HepG2 (cell line): Measurements from ENCODE around the gene IER2. TPM values are rescaled to one million over a fixed set of nuclear protein-coding genes. Genes with fewer than 3 reads are reported as not detected.
A peak's percentile ranks its signal among the peaks of the same experiment; 100 is the strongest.

Experiments used
- ATAC-seq: fragments of 200-7000 bp; cut with Tn5 transposase; 3 replicates; pipeline ENCODE4 v1.9.1; 2020; ENCODE audit warnings: mild to moderate bottlenecking, moderate library complexity
- BruUV-seq: library from RNA; stranded (reverse); fragments of 400-500 nt; replicated peaks from 2 replicates; lab custom pipeline; 2021; lab: Mats Ljungman, UMichigan
- CTCF ChIA-PET: fragments of 300-600 bp; formaldehyde crosslinking; extraction: SDS; loops from one replicate; lab custom pipeline; 2021; ENCODE audit warnings: low total read pairs, inconsistent platforms, low intra/inter-chr PET ratio; lab: Yijun Ruan, JAX
- POLR2A ChIA-PET: fragments of 350-600 bp; sonication (Branson Sonifier 250); formaldehyde crosslinking; loops from one replicate; lab custom pipeline; 2020; ENCODE audit warnings: antibody characterized with exemption, inconsistent platforms; lab: Yijun Ruan, JAX
- DNase-seq: peaks from one replicate; pipeline ENCODE4 v3.0.0-alpha.2; 2015; ENCODE audit warnings: low spot score
- FAIRE-seq: peaks from 3 replicates; lab custom pipeline; 2011; peaks lifted over from hg19 to GRCh38; lab: Jason Lieb, UNC
- H2AFZ ChIP-seq: one replicate; pipeline ENCODE4 v1.6.1; 2011; ENCODE audit warnings: low read length, inconsistent platforms
- H3K27ac ChIP-seq: fragments of 300-600 bp; 3 replicates; pipeline ENCODE4 v1.8.0; 2011; ENCODE audit warnings: mixed run types, mild to moderate bottlenecking, mixed read lengths, low read length, inconsistent platforms; ENCODE audit not compliant: insufficient read depth; ENCODE audit errors: extremely low read length
- H3K27me3 ChIP-seq, 2 experiments: fragments of 200-600 bp in 1 of 2; 2 replicates in 1 of 2; 3 replicates in 1 of 2; pipeline versions ENCODE4 v1.6.0 to v1.8.0; 2011; ENCODE audit warnings: low read length in 2 of 2, mild to moderate bottlenecking in 2 of 2, moderate library complexity in 2 of 2, inconsistent platforms in 1 of 2; ENCODE audit not compliant: insufficient read depth in 2 of 2, control insufficient read depth in 1 of 2
- H3K36me3 ChIP-seq, 2 experiments: fragments of 200-600 bp in 1 of 2; replicated peaks in 1 of 2; 2 replicates in 1 of 2; 3 replicates in 1 of 2; pipeline versions ENCODE4 v1.5.1 to v1.8.0; 2011; ENCODE audit warnings: low read length in 2 of 2, inconsistent platforms in 1 of 2; ENCODE audit not compliant: insufficient read depth in 2 of 2, control insufficient read depth in 1 of 2
- H3K4me1 ChIP-seq: 2 replicates; pipeline ENCODE4 v1.5.1; 2012; ENCODE audit warnings: low read length, inconsistent platforms; ENCODE audit not compliant: insufficient read depth
- H3K4me2 ChIP-seq: 2 replicates; pipeline ENCODE4 v1.6.0; 2011; ENCODE audit warnings: low read depth, low read length, inconsistent platforms
- H3K4me3 ChIP-seq, 3 experiments: fragments of 200-600 bp in 1 of 3; sonication (generic), shearing (Covaris generic) in 1 of 3; replicated peaks in 1 of 3; 2 replicates each; pipeline ENCODE4 v1.5.1; 2011 to 2016; ENCODE audit warnings: low read length in 3 of 3, inconsistent platforms in 2 of 3, low read depth in 2 of 3, mild to moderate bottlenecking in 2 of 3, control low read depth in 1 of 3, mixed read lengths in 1 of 3; ENCODE audit not compliant: insufficient read depth in 1 of 3
- H3K79me2 ChIP-seq: one replicate; pipeline ENCODE4 v1.6.1; 2011; ENCODE audit warnings: low read length, inconsistent platforms; ENCODE audit not compliant: insufficient read depth
- H3K9ac ChIP-seq: 2 replicates; pipeline ENCODE4 v1.6.0; 2011; ENCODE audit warnings: mild to moderate bottlenecking, low read depth, low read length, inconsistent platforms; ENCODE audit not compliant: insufficient read depth
- H3K9me3 ChIP-seq: 2 replicates; pipeline ENCODE4 v1.5.1; 2012; ENCODE audit warnings: mild to moderate bottlenecking, low read length
- H4K20me1 ChIP-seq: 2 replicates; pipeline ENCODE4 v1.6.0; 2011; ENCODE audit warnings: inconsistent platforms, mild to moderate bottlenecking, low read length, moderate library complexity; ENCODE audit not compliant: insufficient read depth
- DR1 ChIP-seq: sonication (generic); formaldehyde crosslinking; IDR thresholded peaks from 2 replicates; pipeline ENCODE4 v1.8.0; 2021; ENCODE audit warnings: mild to moderate bottlenecking, missing genetic modification reagents, inconsistent platforms
- GTF2F1 ChIP-seq: fragments of 150-350 bp; IDR thresholded peaks from 2 replicates; pipeline ENCODE4 v1.6.1; 2014; ENCODE audit warnings: low read length
- PLSCR1 ChIP-seq: sonication (generic); formaldehyde crosslinking; IDR thresholded peaks from 2 replicates; pipeline ENCODE4 v1.5.0; 2020; ENCODE audit warnings: missing genetic modification reagents, mild to moderate bottlenecking, borderline replicate concordance
- SP2 ChIP-seq: sonication (generic); formaldehyde crosslinking; IDR thresholded peaks from 2 replicates; pipeline ENCODE4 v1.5.1; 2020; ENCODE audit warnings: mild to moderate bottlenecking, missing genetic modification reagents
- SP4 ChIP-seq: sonication (generic); formaldehyde crosslinking; IDR thresholded peaks from 2 replicates; pipeline ENCODE4 v1.8.1; 2023; ENCODE audit warnings: mild to moderate bottlenecking, missing genetic modification reagents
- THYN1 ChIP-seq: sonication (generic); formaldehyde crosslinking; IDR thresholded peaks from 2 replicates; pipeline ENCODE4 v1.8.1; 2023; ENCODE audit warnings: low read depth, mild to moderate bottlenecking, moderate library complexity, missing genetic modification reagents, borderline replicate concordance
- ZBTB21 ChIP-seq: sonication (generic); formaldehyde crosslinking; IDR thresholded peaks from 2 replicates; pipeline ENCODE4 v1.4.0; 2020; ENCODE audit warnings: missing genetic modification reagents
- ZBTB7A ChIP-seq: sonication (generic); formaldehyde crosslinking; IDR thresholded peaks from 2 replicates; pipeline ENCODE4 v1.8.0; 2022; ENCODE audit warnings: mild to moderate bottlenecking, missing genetic modification reagents
- ZBTB7B ChIP-seq: sonication (generic); formaldehyde crosslinking; IDR thresholded peaks from 2 replicates; pipeline ENCODE4 v1.4.0; 2020; ENCODE audit warnings: missing genetic modification reagents
- ZFP90 ChIP-seq: sonication (generic); formaldehyde crosslinking; IDR thresholded peaks from 2 replicates; pipeline ENCODE4 v1.8.0; 2022; ENCODE audit warnings: missing genetic modification reagents, mild to moderate bottlenecking, inconsistent platforms, borderline replicate concordance
- ZNF124 ChIP-seq: sonication (generic); formaldehyde crosslinking; IDR thresholded peaks from 2 replicates; pipeline ENCODE4 v1.4.0; 2020; ENCODE audit warnings: missing genetic modification reagents
- ZNF367 ChIP-seq: sonication (generic); formaldehyde crosslinking; IDR thresholded peaks from 2 replicates; pipeline ENCODE4 v1.4.0; 2020; ENCODE audit warnings: missing genetic modification reagents, borderline replicate concordance
- ZNF607 ChIP-seq: sonication (generic); formaldehyde crosslinking; IDR thresholded peaks from 2 replicates; pipeline ENCODE4 v1.5.1; 2020; ENCODE audit warnings: missing genetic modification reagents, mild to moderate bottlenecking, borderline replicate concordance
- ZNF782 ChIP-seq: sonication (generic); formaldehyde crosslinking; IDR thresholded peaks from 2 replicates; pipeline ENCODE4 v1.4.0; 2020; ENCODE audit warnings: missing genetic modification reagents, mild to moderate bottlenecking, borderline replicate concordance
- ZNF878 ChIP-seq: sonication (generic); formaldehyde crosslinking; IDR thresholded peaks from 2 replicates; pipeline ENCODE4 v1.8.1; 2023; ENCODE audit warnings: mild to moderate bottlenecking, missing genetic modification reagents, moderate library complexity
- WGBS: methylation state at CpG from one replicate; pipeline ENCODE4 v1.1.6; 2017; ENCODE audit warnings: low lambda C conversion rate; 5-methylcytosine and 5-hydroxymethylcytosine counted together
- in situ Hi-C: cut with HindIII; loops from 2 replicates; pipeline ENCODE4 v1.10.0; 2017; ENCODE audit warnings: low pct_unique_long_range_greater_than_20kb; ENCODE audit not compliant: extremely low pct_ligation_motif_present
- intact Hi-C: fragments of 100-400 bp; cut with micrococcal nuclease; formaldehyde crosslinking; loops from one replicate; pipeline ENCODE4 v1.10.0; 2022; ENCODE audit not compliant: unreplicated experiment
- polyA plus RNA-seq, 8 experiments: library from polyadenylated mRNA; depleted of rRNA in 3 of 8; stranded (reverse) in 7 of 8; unstranded in 1 of 8; fragments of >200 nt; fragmentation: Illumina TruSeq in 4 of 8; extraction: Trizol in 4 of 8; gene quantifications; 2 replicates each; pipeline versions ENCODE4 v1.2.1 to v1.2.3, GENCODE V29; 2011 to 2016; ENCODE audit warnings: low read depth in 4 of 8, missing spikeins in 1 of 8, mixed read lengths in 1 of 8; ENCODE audit not compliant: insufficient read depth in 1 of 8
- total RNA-seq, 5 experiments: library from RNA; depleted of rRNA; stranded (reverse); fragments of >200 nt; fragmentation: Illumina TruSeq; extraction: Trizol; gene quantifications; 2 replicates each; pipeline ENCODE4 v1.2.3, GENCODE V29; 2016; ENCODE audit warnings: low read depth in 1 of 5
- TF ChIP-seq, protein P1 (sequence below): IDR thresholded peaks from 2 replicates; pipeline ENCODE4 v1.6.1; 2018; ENCODE audit warnings: missing genetic modification reagents
- TF ChIP-seq, protein P2 (sequence below): sonication (generic); formaldehyde crosslinking; IDR thresholded peaks from 2 replicates; pipeline ENCODE4 v1.4.0; 2020; ENCODE audit warnings: missing genetic modification reagents

Gene IER2
- total and polyA plus RNA-seq, 2 of the 13 experiments (the other 11 are each of a cell fraction or from before 2014, with no cell fraction given) = 10.1 to 14.3 TPM

- TF ChIP-seq ZFP90 (CRISPR knock-in tag) = peak; percentile 75; the same call in 1 of the 2 replicates
- peak; percentile 69 for TF ChIP-seq ZBTB21 (CRISPR knock-in tag)
- TF ChIP-seq THYN1 (CRISPR knock-in tag) = no peak
- peak; percentile 52; the same call in 1 of the 2 replicates for TF ChIP-seq ZBTB7A (CRISPR knock-in tag)
- no peak; the same call in 1 of the 2 replicates for TF ChIP-seq DR1
- TF ChIP-seq ZBTB7B (CRISPR knock-in tag) = peak; percentile 28; the same call in 1 of the 2 replicates
- peak; percentile 59; the same call in 1 of the 2 replicates for TF ChIP-seq SP2
These were observed 1.6 kb downstream of the IER2 start (continued) for GRCh38 chr19:13151605-13152355.

GRCh38 chr19:13152356-13152973 lies 2.3 kb downstream of the IER2 start:
- intact Hi-C loops = loop anchor here (1.0 to 5.0 kb wide), 3 partner anchors 10 to 695 kb away; partner anchors contain the start of genes NACC1 and TRMT1
- ATAC-seq = no peak
- in situ Hi-C loops = loop anchor here (5.0 kb wide), 2 partner anchors 35 to 40 kb away; partner anchors contain the start of genes NACC1 and TRMT1
- Histone ChIP-seq H3K4me3 (peak overlapping the region; percentile 57 to 91 (median 74)), H3K9ac (peak overlapping the region; percentile 94), H3K79me2 (peaks cover 49% of the 10 kb centered on the region), H3K36me3 (no peaks in the 10 kb centered on the region), H3K4me1 (peaks cover 45% of the 10 kb centered on the region), H3K4me2 (peak overlapping the region; percentile 96), H3K9me3 (no peaks in the 10 kb centered on the region), H2AFZ (no peak overlapping the region), H4K20me1 (peaks cover 3% of the 10 kb centered on the region; the same call in 1 of the 2 replicates), H3K27ac (peak overlapping the region; percentile 95), H3K27me3 (no peaks in the 10 kb centered on the region; a peak in 1 of 5 replicates)
- TSS peak; percentile 41 for BruUV-seq
- FAIRE-seq = peak; percentile 26
- WGBS = 15% methylated on average over 18 of the region's 25 CpGs
- ChIA-PET POLR2A (interaction anchor here (1.0 to 2.2 kb wide), 12 partner anchors 13 to 579 kb away, joined by 3 to 108 read pairs (median 5); partner anchors contain the start of gene NACC1), CTCF (no interaction called here)
- no peak for DNase-seq
- TF ChIP-seq PLSCR1 (peak; percentile 52; the same call in 1 of the 2 replicates), ZNF782 (CRISPR knock-in tag) (0 out of 2 replicates have a peak, but pooled peaks have one; percentile 30), ZNF124 (CRISPR knock-in tag) (no peak), GTF2F1 (no peak), ZNF607 (CRISPR knock-in tag) (0 out of 2 replicates have a peak, but pooled peaks have one; percentile 8), ZNF878 (0 out of 2 replicates have a peak, but pooled peaks have one; percentile 24), ZNF367 (CRISPR knock-in tag) (0 out of 2 replicates have a peak, but pooled peaks have one; percentile 37), SP4 (CRISPR knock-in tag) (no peak)
- TF ChIP-seq, protein P1, sequence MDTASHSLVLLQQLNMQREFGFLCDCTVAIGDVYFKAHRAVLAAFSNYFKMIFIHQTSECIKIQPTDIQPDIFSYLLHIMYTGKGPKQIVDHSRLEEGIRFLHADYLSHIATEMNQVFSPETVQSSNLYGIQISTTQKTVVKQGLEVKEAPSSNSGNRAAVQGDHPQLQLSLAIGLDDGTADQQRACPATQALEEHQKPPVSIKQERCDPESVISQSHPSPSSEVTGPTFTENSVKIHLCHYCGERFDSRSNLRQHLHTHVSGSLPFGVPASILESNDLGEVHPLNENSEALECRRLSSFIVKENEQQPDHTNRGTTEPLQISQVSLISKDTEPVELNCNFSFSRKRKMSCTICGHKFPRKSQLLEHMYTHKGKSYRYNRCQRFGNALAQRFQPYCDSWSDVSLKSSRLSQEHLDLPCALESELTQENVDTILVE = no peak
- TF ChIP-seq, protein P2, sequence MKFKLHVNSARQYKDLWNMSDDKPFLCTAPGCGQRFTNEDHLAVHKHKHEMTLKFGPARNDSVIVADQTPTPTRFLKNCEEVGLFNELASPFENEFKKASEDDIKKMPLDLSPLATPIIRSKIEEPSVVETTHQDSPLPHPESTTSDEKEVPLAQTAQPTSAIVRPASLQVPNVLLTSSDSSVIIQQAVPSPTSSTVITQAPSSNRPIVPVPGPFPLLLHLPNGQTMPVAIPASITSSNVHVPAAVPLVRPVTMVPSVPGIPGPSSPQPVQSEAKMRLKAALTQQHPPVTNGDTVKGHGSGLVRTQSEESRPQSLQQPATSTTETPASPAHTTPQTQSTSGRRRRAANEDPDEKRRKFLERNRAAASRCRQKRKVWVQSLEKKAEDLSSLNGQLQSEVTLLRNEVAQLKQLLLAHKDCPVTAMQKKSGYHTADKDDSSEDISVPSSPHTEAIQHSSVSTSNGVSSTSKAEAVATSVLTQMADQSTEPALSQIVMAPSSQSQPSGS (CRISPR knock-in tag) = peak; percentile 61; the same call in 1 of the 2 replicates
